GM20431 (cell line): ENCODE results near the gene CLEC14A.

Experiments
- in situ Hi-C: fragments of 300-500 bp; cut with MseI, MboI; formaldehyde crosslinking; loops from one replicate; pipeline ENCODE4 v1.15.0; 2020; ENCODE audit warnings: low sequenced_read_pairs; ENCODE audit not compliant: unreplicated experiment

Gene CLEC14A

GRCh38 chr14:38252066-38252710, 3.7 kb downstream of the CLEC14A start:
- in situ Hi-C loops = no loop called here

DNA sequence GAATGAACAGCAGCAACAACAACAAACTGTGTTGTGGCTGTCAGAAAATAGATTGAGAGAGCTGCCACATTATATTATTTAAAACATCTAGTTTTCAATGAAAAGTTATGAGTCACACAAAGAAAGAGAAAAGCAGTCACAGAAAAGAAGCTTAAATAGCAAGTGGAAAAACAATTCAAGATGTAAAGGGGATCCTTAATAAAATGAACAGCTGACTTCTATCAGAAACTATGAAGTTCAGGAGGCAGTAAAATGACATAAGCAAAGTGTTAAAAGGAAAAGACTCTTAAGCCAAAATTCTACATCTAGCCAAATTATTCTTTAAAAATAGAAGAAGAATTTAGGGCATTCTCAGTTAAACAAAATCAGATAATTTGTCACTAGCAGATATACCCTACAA, 5.6 kb downstream of the CLEC14A start:
- in situ Hi-C loops = no loop called here

- in situ Hi-C loops = no loop called here
These were observed 7.4 kb downstream of the CLEC14A start for GRCh38 chr14:38248321-38249028.

GRCh38 chr14:38243696-38244240, 12.1 kb downstream of the CLEC14A start:
- in situ Hi-C loops = no loop called here

GRCh38 chr14:38238878-38239277, 17.0 kb downstream of the CLEC14A start:
- in situ Hi-C loops = no loop called here

- in situ Hi-C loops = no loop called here
These were observed 17.6 kb downstream of the CLEC14A start for GRCh38 chr14:38238332-38238731.

GRCh38 chr14:38233218-38233617, 22.7 kb downstream of the CLEC14A start:
- in situ Hi-C loops = no loop called here

- in situ Hi-C loops = no loop called here
These were observed 29.5 kb downstream of the CLEC14A start for GRCh38 chr14:38226366-38226765.

DNA sequence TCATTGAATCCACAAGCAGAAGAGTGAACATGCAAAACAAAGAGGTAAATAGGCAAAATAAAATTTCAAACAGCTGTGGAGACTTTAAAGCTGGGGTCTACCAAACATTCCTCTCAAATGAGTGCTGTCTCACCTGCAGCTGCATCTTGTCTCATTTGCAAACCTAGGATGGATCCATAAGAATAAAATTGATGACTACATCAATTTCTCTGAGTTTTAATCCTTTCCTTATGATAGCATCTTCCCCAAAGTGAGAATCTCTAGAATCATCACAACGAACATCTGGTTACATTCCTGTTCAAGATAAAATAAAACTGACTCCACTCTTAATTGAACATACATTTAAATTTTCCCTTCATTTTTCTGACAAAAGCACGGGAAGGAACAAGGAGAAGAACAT, 29.9 kb downstream of the CLEC14A start:
- in situ Hi-C loops = no loop called here

GRCh38 chr14:38224338-38224737, 31.6 kb downstream of the CLEC14A start:
- in situ Hi-C loops = no loop called here

- in situ Hi-C loops = no loop called here
These were observed 34.8 kb downstream of the CLEC14A start for GRCh38 chr14:38221077-38221476.

DNA sequence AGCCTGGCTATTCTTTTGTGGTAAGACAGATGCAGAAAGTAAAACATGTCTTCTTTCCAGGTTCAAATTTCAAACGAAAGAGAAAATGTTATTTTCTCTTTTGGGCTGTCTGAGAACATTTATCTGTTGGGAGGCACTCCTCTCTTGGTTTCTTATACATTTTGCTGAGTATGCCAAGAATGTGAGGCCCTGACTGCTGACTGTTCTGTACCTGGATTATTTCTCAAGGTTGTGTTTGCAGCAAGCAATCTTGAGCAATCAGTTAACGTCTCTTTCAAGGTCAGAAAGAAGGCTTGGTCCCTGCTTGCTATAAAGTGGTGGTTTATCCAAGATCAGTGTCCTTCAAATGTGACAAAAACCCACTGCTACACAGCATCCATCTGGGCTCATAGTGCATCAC, 38.3 kb downstream of the CLEC14A start:
- in situ Hi-C loops = no loop called here

DNA sequence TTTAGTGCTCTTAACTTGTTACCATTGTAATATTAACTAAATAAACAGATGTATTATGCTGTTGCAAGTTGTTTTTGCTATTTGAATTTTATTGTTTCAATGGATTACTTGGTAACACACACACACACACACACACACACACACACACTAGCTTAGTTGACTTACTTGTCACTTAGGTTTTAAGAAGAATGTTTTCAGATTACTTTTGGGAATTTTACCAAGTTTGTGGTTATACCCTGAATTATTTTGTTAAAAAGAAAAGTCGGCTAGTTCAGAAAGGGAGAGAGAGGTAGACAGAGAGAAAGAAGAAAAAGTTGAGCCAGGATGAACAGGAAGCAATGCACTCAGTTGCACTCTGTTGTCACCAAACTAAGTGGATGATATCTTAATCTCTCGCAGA, 42.9 kb downstream of the CLEC14A start:
- in situ Hi-C loops = no loop called here

DNA sequence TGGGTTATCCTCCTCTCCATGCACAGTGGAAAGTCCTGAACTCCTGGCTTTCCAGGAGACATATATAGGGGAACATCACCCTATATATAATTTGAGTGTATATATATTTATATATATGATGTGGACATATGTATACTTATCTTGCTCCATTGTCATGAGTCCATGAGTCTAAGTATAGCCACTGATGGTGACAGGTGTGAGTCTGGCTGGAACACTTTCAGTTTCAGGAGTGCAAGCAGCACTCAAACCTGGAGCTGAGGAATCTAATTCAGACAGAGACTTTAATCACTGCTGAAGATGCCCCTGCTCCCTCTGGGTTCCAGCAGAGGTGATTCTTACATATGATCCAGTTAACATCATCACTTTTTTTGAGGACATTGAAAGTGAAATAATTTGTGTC, 43.8 kb downstream of the CLEC14A start:
- in situ Hi-C loops = no loop called here

DNA sequence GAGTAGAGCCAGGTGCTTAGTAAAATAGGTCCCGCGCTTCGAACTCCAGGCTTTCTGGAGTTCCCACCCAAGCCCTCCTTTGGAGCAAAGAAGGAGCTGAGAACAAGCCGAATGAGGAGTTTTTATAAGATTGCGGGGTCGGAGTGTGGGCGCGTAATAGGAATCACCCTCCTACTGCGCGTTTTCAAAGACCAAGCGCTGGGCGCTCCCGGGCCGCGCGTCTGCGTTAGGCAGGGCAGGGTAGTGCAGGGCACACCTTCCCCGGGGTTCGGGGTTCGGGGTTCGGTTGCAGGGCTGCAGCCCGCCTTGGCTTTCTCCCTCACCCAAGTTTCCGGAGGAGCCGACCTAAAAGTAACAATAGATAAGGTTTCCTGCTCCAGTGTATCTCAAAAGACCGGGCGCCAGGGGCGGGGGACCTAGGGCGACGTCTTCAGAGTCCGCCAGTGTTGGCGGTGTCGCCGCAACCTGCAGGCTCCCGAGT, 44.6 kb downstream of the CLEC14A start:
- in situ Hi-C loops = no loop called here

GRCh38 chr14:38210587-38211216, 45.2 kb downstream of the CLEC14A start:
- in situ Hi-C loops = no loop called here

DNA sequence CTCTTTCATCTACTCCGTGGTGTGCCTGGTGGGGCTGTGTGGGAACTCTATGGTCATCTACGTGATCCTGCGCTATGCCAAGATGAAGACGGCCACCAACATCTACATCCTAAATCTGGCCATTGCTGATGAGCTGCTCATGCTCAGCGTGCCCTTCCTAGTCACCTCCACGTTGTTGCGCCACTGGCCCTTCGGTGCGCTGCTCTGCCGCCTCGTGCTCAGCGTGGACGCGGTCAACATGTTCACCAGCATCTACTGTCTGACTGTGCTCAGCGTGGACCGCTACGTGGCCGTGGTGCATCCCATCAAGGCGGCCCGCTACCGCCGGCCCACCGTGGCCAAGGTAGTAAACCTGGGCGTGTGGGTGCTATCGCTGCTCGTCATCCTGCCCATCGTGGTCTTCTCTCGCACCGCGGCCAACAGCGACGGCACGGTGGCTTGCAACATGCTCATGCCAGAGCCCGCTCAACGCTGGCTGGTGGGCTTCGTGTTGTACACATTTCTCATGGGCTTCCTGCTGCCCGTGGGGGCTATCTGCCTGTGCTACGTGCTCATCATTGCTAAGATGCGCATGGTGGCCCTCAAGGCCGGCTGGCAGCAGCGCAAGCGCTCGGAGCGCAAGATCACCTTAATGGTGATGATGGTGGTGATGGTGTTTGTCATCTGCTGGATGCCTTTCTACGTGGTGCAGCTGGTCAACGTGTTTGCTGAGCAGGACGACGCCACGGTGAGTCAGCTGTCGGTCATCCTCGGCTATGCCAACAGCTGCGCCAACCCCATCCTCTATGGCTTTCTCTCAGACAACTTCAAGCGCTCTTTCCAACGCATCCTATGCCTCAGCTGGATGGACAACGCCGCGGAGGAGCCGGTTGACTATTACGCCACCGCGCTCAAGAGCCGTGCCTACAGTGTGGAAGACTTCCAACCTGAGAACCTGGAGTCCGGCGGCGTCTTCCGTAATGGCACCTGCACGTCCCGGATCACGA, 46.0 kb downstream of the CLEC14A start:
- in situ Hi-C loops = no loop called here

DNA sequence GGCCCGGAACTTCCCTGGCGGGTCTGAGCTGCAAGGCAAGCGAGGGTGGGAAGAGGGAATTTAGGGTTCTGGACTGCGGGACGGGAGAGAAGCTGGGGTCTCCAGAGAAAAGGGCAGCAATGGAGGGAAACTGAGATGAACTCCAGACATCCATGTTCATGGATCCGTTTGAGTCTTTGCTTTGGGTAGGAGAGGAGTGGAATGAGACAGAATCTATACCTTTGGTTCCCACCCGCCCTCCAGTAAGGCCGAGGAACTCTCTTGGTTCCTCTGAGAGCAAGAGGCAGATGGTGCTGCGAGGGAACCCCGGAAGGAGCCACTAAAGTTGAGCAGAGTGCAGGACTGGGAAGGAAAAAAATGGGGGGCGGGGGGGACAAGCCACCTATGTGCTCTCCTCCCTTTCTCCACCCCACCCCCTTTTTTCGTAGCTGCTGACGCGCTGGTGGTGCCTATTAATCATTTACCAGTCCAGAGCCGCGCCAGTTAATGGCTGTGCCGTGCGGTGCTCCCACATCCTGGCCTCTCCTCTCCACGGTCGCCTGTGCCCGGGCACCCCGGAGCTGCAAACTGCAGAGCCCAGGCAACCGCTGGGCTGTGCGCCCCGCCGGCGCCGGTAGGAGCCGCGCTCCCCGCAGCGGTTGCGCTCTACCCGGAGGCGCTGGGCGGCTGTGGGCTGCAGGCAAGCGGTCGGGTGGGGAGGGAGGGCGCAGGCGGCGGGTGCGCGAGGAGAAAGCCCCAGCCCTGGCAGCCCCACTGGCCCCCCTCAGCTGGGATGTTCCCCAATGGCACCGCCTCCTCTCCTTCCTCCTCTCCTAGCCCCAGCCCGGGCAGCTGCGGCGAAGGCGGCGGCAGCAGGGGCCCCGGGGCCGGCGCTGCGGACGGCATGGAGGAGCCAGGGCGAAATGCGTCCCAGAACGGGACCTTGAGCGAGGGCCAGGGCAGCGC, 47.0 kb downstream of the CLEC14A start:
- in situ Hi-C loops = no loop called here
